Astrocyte (in vitro differentiated cells and primary cell): ENCODE measurements around the gene CYP4F2. TPM values are rescaled to one million over a fixed set of nuclear protein-coding genes. Genes with fewer than 3 reads are reported as not detected.
"Not testable (repeated sequence)": the region's sequence is repeated elsewhere in the genome, so short reads cannot be mapped to it uniquely, and the experiment has no call there.

Experiments
- DNase-seq: peaks from one replicate; pipeline ENCODE4 v3.0.0-alpha.2; 2010; ENCODE audit warnings: low read depth
- FAIRE-seq: peaks from 2 replicates; lab custom pipeline; 2011; peaks lifted over from hg19 to GRCh38; lab: Jason Lieb, UNC
- H2AFZ ChIP-seq: 2 replicates; pipeline ENCODE4 v1.6.0; 2012; ENCODE audit warnings: low read depth, low read length, inconsistent platforms
- H3K27ac ChIP-seq: 2 replicates; pipeline ENCODE4 v1.5.1; 2011; ENCODE audit warnings: low read depth, low read length, inconsistent platforms
- H3K27me3 ChIP-seq: 2 replicates; pipeline ENCODE4 v1.6.0; 2011; ENCODE audit warnings: low read length, inconsistent platforms; ENCODE audit not compliant: insufficient read depth
- H3K36me3 ChIP-seq: 2 replicates; pipeline ENCODE4 v1.5.1; 2011; ENCODE audit warnings: low read length, inconsistent platforms; ENCODE audit not compliant: insufficient read depth
- H3K4me1 ChIP-seq: 2 replicates; pipeline ENCODE4 v1.5.1; 2011; ENCODE audit warnings: low read length, inconsistent platforms; ENCODE audit not compliant: insufficient read depth
- H3K4me2 ChIP-seq: 2 replicates; pipeline ENCODE4 v1.6.0; 2012; ENCODE audit warnings: low read length, inconsistent platforms
- H3K4me3 ChIP-seq: 2 replicates; pipeline ENCODE4 v1.5.1; 2011; ENCODE audit warnings: low read depth, mild to moderate bottlenecking, low read length, inconsistent platforms; ENCODE audit not compliant: insufficient read depth
- H3K79me2 ChIP-seq: 2 replicates; pipeline ENCODE4 v1.6.0; 2012; ENCODE audit warnings: mild to moderate bottlenecking, low read length, inconsistent platforms; ENCODE audit not compliant: insufficient read depth
- H3K9ac ChIP-seq: 2 replicates; pipeline ENCODE4 v1.6.0; 2012; ENCODE audit warnings: mild to moderate bottlenecking, low read length, inconsistent platforms
- H3K9me3 ChIP-seq: 2 replicates; pipeline ENCODE4 v1.5.1; 2012; ENCODE audit warnings: low read depth, mild to moderate bottlenecking, low read length, inconsistent platforms; ENCODE audit not compliant: insufficient read depth
- H4K20me1 ChIP-seq: 2 replicates; pipeline ENCODE4 v1.6.0; 2012; ENCODE audit warnings: low read length, inconsistent platforms; ENCODE audit not compliant: insufficient read depth
- H3K27ac Mint-ChIP-seq: one replicate; pipeline ENCODE4 v1.8.0; 2021; ENCODE audit warnings: mild to moderate bottlenecking, mixed read lengths; ENCODE audit not compliant: unreplicated experiment
- H3K27me3 Mint-ChIP-seq: one replicate; pipeline ENCODE4 v1.8.0; 2021; ENCODE audit warnings: low read depth, mixed read lengths; ENCODE audit not compliant: unreplicated experiment
- H3K36me3 Mint-ChIP-seq: one replicate; pipeline ENCODE4 v1.8.0; 2021; ENCODE audit warnings: low read depth, mixed read lengths; ENCODE audit not compliant: unreplicated experiment
- H3K4me1 Mint-ChIP-seq: one replicate; pipeline ENCODE4 v1.8.0; 2021; ENCODE audit warnings: low read depth, mixed read lengths; ENCODE audit not compliant: unreplicated experiment
- H3K4me3 Mint-ChIP-seq: one replicate; pipeline ENCODE4 v1.8.0; 2021; ENCODE audit warnings: mild to moderate bottlenecking, moderate library complexity, mixed read lengths; ENCODE audit not compliant: unreplicated experiment
- H3K9me3 Mint-ChIP-seq: one replicate; pipeline ENCODE4 v1.8.0; 2021; ENCODE audit warnings: mild to moderate bottlenecking, mixed read lengths; ENCODE audit not compliant: unreplicated experiment
- CTCF ChIP-seq: IDR thresholded peaks from 2 replicates; pipeline ENCODE4 v1.5.1; 2011; ENCODE audit warnings: low read depth, mild to moderate bottlenecking, inconsistent platforms, low read length, moderate library complexity; ENCODE audit not compliant: insufficient read depth
- EZH2 ChIP-seq: IDR thresholded peaks from 2 replicates; pipeline ENCODE4 v1.6.1; 2012; ENCODE audit warnings: mild to moderate bottlenecking, low read length, inconsistent platforms; ENCODE audit not compliant: insufficient read depth
- total RNA-seq: library from RNA; stranded (reverse); gene quantifications from 2 replicates; pipeline ENCODE4 v1.2.1, GENCODE V29; 2021

The CYP4F2 gene
- total RNA-seq, 1 donor from 2014 or later: not detected

- Mint-ChIP-seq H3K36me3 (no peaks in the 10 kb centered on the region), H3K4me3 (no peak overlapping the region), H3K9me3 (peaks cover 5% of the 10 kb centered on the region), H3K4me1 (no peaks in the 10 kb centered on the region), H3K27me3 (no peaks in the 10 kb centered on the region), H3K27ac (no peak overlapping the region)
- no peaks in the 10 kb centered on the region for H3K9me3 ChIP-seq
- no peak overlapping the region for H3K4me3 ChIP-seq
- DNase-seq: no peak
- no peak overlapping the region for H3K27ac ChIP-seq
- no peaks in the 10 kb centered on the region for H3K4me1 ChIP-seq
- H3K36me3 ChIP-seq: no peaks in the 10 kb centered on the region
- TF ChIP-seq EZH2: no peak
- TF ChIP-seq CTCF: no peak
- no peak for FAIRE-seq
- no peak overlapping the region for H2AFZ ChIP-seq
- no peak overlapping the region for H3K4me2 ChIP-seq
- no peaks in the 10 kb centered on the region for H4K20me1 ChIP-seq
- H3K79me2 ChIP-seq: no peaks in the 10 kb centered on the region
- H3K9ac ChIP-seq: no peak overlapping the region
- no peaks in the 10 kb centered on the region for H3K27me3 ChIP-seq
Measured at GRCh38 chr19:15905026-15905425, 7.2 kb upstream of the CYP4F2 start.

GRCh38 chr19:15902898-15903297, 5.0 kb upstream of the CYP4F2 start:
- H3K27me3 ChIP-seq, H3K9me3 Mint-ChIP-seq, DNase-seq, H3K4me1 ChIP-seq, H3K9ac ChIP-seq, H3K4me1 Mint-ChIP-seq, H3K27ac ChIP-seq, H4K20me1 ChIP-seq, H3K79me2 ChIP-seq, H3K27me3 Mint-ChIP-seq, H3K27ac Mint-ChIP-seq, H2AFZ ChIP-seq, H3K4me2 ChIP-seq, H3K36me3 Mint-ChIP-seq, FAIRE-seq, H3K4me3 Mint-ChIP-seq, H3K4me3 ChIP-seq, H3K9me3 ChIP-seq, H3K36me3 ChIP-seq: not testable (repeated sequence)

- Mint-ChIP-seq H3K4me3 (no peak overlapping the region), H3K27ac (no peak overlapping the region), H3K9me3 (peaks cover 9% of the 10 kb centered on the region), H3K36me3 (no peaks in the 10 kb centered on the region), H3K4me1 (no peaks in the 10 kb centered on the region), H3K27me3 (no peaks in the 10 kb centered on the region)
- no peaks in the 10 kb centered on the region for H3K27me3 ChIP-seq
- no peak for DNase-seq
- H3K4me2 ChIP-seq: no peak overlapping the region
- FAIRE-seq: no peak
- TF ChIP-seq CTCF (no peak), EZH2 (no peak)
- H4K20me1 ChIP-seq: no peaks in the 10 kb centered on the region
- H2AFZ ChIP-seq: no peak overlapping the region
- no peaks in the 10 kb centered on the region for H3K9me3 ChIP-seq
- no peak overlapping the region for H3K4me3 ChIP-seq
- H3K36me3 ChIP-seq: no peaks in the 10 kb centered on the region
- H3K9ac ChIP-seq: no peak overlapping the region
- no peaks in the 10 kb centered on the region for H3K4me1 ChIP-seq
- no peaks in the 10 kb centered on the region for H3K79me2 ChIP-seq
- no peak overlapping the region for H3K27ac ChIP-seq
Measured at GRCh38 chr19:15902254-15902653, 4.4 kb upstream of the CYP4F2 start.
